H1 (cell line): ENCODE results near the gene HERC4. TPM values are rescaled to one million over a fixed set of nuclear protein-coding genes. Genes with fewer than 3 reads are reported as not detected.

Experiments
- CTCF ChIA-PET: fragments of 300-600 bp; sonication (Branson Sonifier 250); formaldehyde crosslinking; loops from one replicate; lab custom pipeline; 2021; ENCODE audit not compliant: partially characterized antibody; lab: Charles Lee
- POLR2A ChIA-PET: fragments of 300-600 bp; sonication (Branson Sonifier 250); formaldehyde crosslinking; loops from one replicate; lab custom pipeline; 2021; ENCODE audit warnings: inconsistent platforms; ENCODE audit not compliant: partially characterized antibody; lab: Charles Lee
- DNase-seq, 2 experiments: peaks; one replicate each; pipeline versions ENCODE4 v3.0.0 to v3.0.0-alpha.2; 2010 to 2022; ENCODE audit warnings: low spot score in 2 of 2, low read depth in 1 of 2, mixed read lengths in 1 of 2
- FAIRE-seq: peaks from 2 replicates; lab custom pipeline; 2011; peaks lifted over from hg19 to GRCh38; lab: Jason Lieb, UNC
- H2AFZ ChIP-seq: 2 replicates; pipeline ENCODE4 v1.8.1; 2012; ENCODE audit warnings: low read length, inconsistent platforms
- H2AK5ac ChIP-seq: 2 replicates; pipeline ENCODE4 v1.6.1; 2013; ENCODE audit warnings: low read depth, low read length
- H2BK120ac ChIP-seq: replicated peaks from 2 replicates; pipeline ENCODE3; 2013; ENCODE audit warnings: low read depth, low read length, inconsistent platforms
- H2BK12ac ChIP-seq: 2 replicates; pipeline ENCODE4 v1.6.1; 2013; ENCODE audit warnings: low read depth, low read length
- H2BK15ac ChIP-seq: 2 replicates; pipeline ENCODE4 v1.6.1; 2013; ENCODE audit warnings: low read length
- H2BK20ac ChIP-seq: 2 replicates; pipeline ENCODE4 v1.6.1; 2013; ENCODE audit warnings: low read length
- H2BK5ac ChIP-seq: 2 replicates; pipeline ENCODE4 v1.6.1; 2013; ENCODE audit warnings: low read depth, low read length
- H3K14ac ChIP-seq: 2 replicates; pipeline ENCODE4 v1.6.1; 2013; ENCODE audit warnings: inconsistent platforms; ENCODE audit not compliant: insufficient read length
- H3K18ac ChIP-seq: 2 replicates; pipeline ENCODE4 v1.6.1; 2013; ENCODE audit warnings: low read length; ENCODE audit errors: extremely low read depth
- H3K23ac ChIP-seq: 2 replicates; pipeline ENCODE4 v1.6.1; 2013; ENCODE audit warnings: inconsistent platforms; ENCODE audit not compliant: insufficient read length
- H3K23me2 ChIP-seq: 2 replicates; pipeline ENCODE4 v1.6.1; 2013; ENCODE audit warnings: low read depth, low read length
- H3K27ac ChIP-seq: 2 replicates; pipeline ENCODE4 v1.6.1; 2011; ENCODE audit warnings: low read depth, low read length, inconsistent platforms
- H3K27me3 ChIP-seq, 4 experiments: replicated peaks in 1 of 4; 1 replicate in 1 of 4; 2 replicates in 3 of 4; pipeline versions ENCODE4 v1.6.1 to v1.8.1; 2011 to 2013; ENCODE audit warnings: low read length in 3 of 4, mild to moderate bottlenecking in 3 of 4, inconsistent platforms in 2 of 4, mixed read lengths in 2 of 4, moderate library complexity in 1 of 4; ENCODE audit not compliant: control insufficient read depth in 3 of 4, insufficient read depth in 3 of 4; ENCODE audit errors: extremely low read depth in 1 of 4
- H3K36me3 ChIP-seq, 4 experiments: 2 replicates each; pipeline versions ENCODE4 v1.6.1 to v1.8.1; 2011 to 2013; ENCODE audit warnings: mild to moderate bottlenecking in 4 of 4, low read length in 3 of 4, moderate library complexity in 2 of 4, control low read depth in 1 of 4, inconsistent platforms in 1 of 4; ENCODE audit not compliant: insufficient read depth in 4 of 4, control insufficient read depth in 2 of 4
- H3K4ac ChIP-seq: replicated peaks from 2 replicates; pipeline ENCODE3; 2013; ENCODE audit warnings: low read length, low read depth, mixed read lengths, inconsistent platforms; ENCODE audit not compliant: insufficient read length
- H3K4me1 ChIP-seq, 4 experiments: replicated peaks in 1 of 4; 1 replicate in 1 of 4; 2 replicates in 3 of 4; pipeline versions ENCODE4 v1.6.1 to v1.8.1; 2011 to 2013; ENCODE audit warnings: low read length in 3 of 4, inconsistent platforms in 2 of 4, mixed read lengths in 1 of 4; ENCODE audit not compliant: insufficient read depth in 4 of 4, control insufficient read depth in 3 of 4
- H3K4me2 ChIP-seq, 2 experiments: 2 replicates each; pipeline versions ENCODE4 v1.6.1 to v1.8.1; 2011 to 2013; ENCODE audit warnings: low read depth in 2 of 2, low read length in 2 of 2, control low read depth in 1 of 2, inconsistent platforms in 1 of 2, mild to moderate bottlenecking in 1 of 2; ENCODE audit not compliant: insufficient read depth in 1 of 2
- H3K4me3 ChIP-seq, 4 experiments: fragments of 200-600, 300-600 bp in 1 of 4; sonication (generic), shearing (Covaris generic), sonication (Bioruptor Twin) in 1 of 4; 2 replicates each; pipeline versions ENCODE4 v1.5.1 to v1.8.1; 2011 to 2016; ENCODE audit warnings: low read length in 4 of 4, low read depth in 3 of 4, control low read depth in 2 of 4, inconsistent platforms in 2 of 4, mild to moderate bottlenecking in 2 of 4, mixed read lengths in 1 of 4, moderate library complexity in 1 of 4; ENCODE audit not compliant: insufficient read depth in 2 of 4; ENCODE audit errors: extremely low read depth in 1 of 4
- H3K56ac ChIP-seq: replicated peaks from 2 replicates; pipeline ENCODE3; 2013; ENCODE audit warnings: low read depth, mild to moderate bottlenecking, mixed read lengths, low read length, inconsistent platforms; ENCODE audit not compliant: insufficient read length
- H3K79me1 ChIP-seq: 2 replicates; pipeline ENCODE4 v1.6.1; 2013; ENCODE audit warnings: low read depth, low read length, control low read depth
- H3K79me2 ChIP-seq, 2 experiments: 2 replicates each; pipeline versions ENCODE4 v1.6.1 to v1.8.1; 2012 to 2013; ENCODE audit warnings: low read length in 2 of 2, mild to moderate bottlenecking in 2 of 2, inconsistent platforms in 1 of 2; ENCODE audit not compliant: insufficient read depth in 2 of 2, control insufficient read depth in 1 of 2
- H3K9ac ChIP-seq, 4 experiments: replicated peaks in 1 of 4; 1 replicate in 1 of 4; 2 replicates in 3 of 4; pipeline versions ENCODE4 v1.6.1 to v1.8.1; 2011 to 2013; ENCODE audit warnings: low read depth in 3 of 4, low read length in 3 of 4, control low read depth in 2 of 4, mild to moderate bottlenecking in 2 of 4, moderate library complexity in 2 of 4, inconsistent platforms in 1 of 4; ENCODE audit errors: extremely low read depth in 1 of 4
- H3K9me3 ChIP-seq, 2 experiments: 2 replicates each; pipeline versions ENCODE4 v1.6.1 to v1.8.1; 2012 to 2013; ENCODE audit warnings: mild to moderate bottlenecking in 2 of 2, moderate library complexity in 2 of 2, control low read depth in 1 of 2, inconsistent platforms in 1 of 2, low read depth in 1 of 2, low read length in 1 of 2, mixed read lengths in 1 of 2; ENCODE audit not compliant: insufficient read depth in 2 of 2
- H4K20me1 ChIP-seq, 2 experiments: replicated peaks in 1 of 2; 2 replicates each; pipeline versions ENCODE3 to v1.8.1; 2011 to 2013; ENCODE audit warnings: inconsistent platforms in 2 of 2, low read length in 2 of 2, mild to moderate bottlenecking in 1 of 2; ENCODE audit not compliant: insufficient read depth in 2 of 2, control insufficient read depth in 1 of 2
- H4K5ac ChIP-seq: 2 replicates; pipeline ENCODE4 v1.6.1; 2013; ENCODE audit warnings: low read length, low read depth, mixed read lengths, inconsistent platforms; ENCODE audit not compliant: insufficient read length
- H4K8ac ChIP-seq: 2 replicates; pipeline ENCODE4 v1.8.0; 2013; ENCODE audit warnings: mild to moderate bottlenecking, moderate library complexity, low read length, inconsistent platforms; ENCODE audit not compliant: insufficient read depth; ENCODE audit errors: extremely low read depth
- H4K91ac ChIP-seq: replicated peaks from 2 replicates; pipeline ENCODE3; 2013; ENCODE audit warnings: low read length, mixed read lengths, inconsistent platforms; ENCODE audit not compliant: insufficient read length
- CEBPB ChIP-seq: IDR thresholded peaks from 2 replicates; pipeline ENCODE4 v1.6.1; 2012; ENCODE audit warnings: low read depth, low read length
- GTF2F1 ChIP-seq: IDR thresholded peaks from 2 replicates; pipeline ENCODE4 v1.6.1; 2012; ENCODE audit warnings: low read depth, low read length, improper control_type of control experiment, borderline replicate concordance
- SP1 ChIP-seq: IDR thresholded peaks from 2 replicates; pipeline ENCODE4 v1.6.1; 2011; ENCODE audit warnings: low read depth, low read length
- TEAD4 ChIP-seq: IDR thresholded peaks from 2 replicates; pipeline ENCODE4 v1.6.1; 2012; ENCODE audit warnings: low read depth, low read length, inconsistent platforms, mixed read lengths
- USF2 ChIP-seq: IDR thresholded peaks from 2 replicates; pipeline ENCODE4 v1.6.1; 2011; ENCODE audit warnings: low read length, improper control_type of control experiment
- WGBS, 2 experiments: shearing (Covaris generic) in 1 of 2; methylation state at CpG; one replicate each; pipeline versions ENCODE4 v1.1.6 to v1.1.7; 2013 to 2015; ENCODE audit warnings: low lambda C conversion rate in 2 of 2, mixed read lengths in 2 of 2, inconsistent platforms in 1 of 2, low coverage in 1 of 2, missing lambda C conversion rate in 1 of 2; ENCODE audit not compliant: insufficient replicate concordance in 2 of 2, insufficient coverage in 1 of 2, insufficient read length in 1 of 2; ENCODE audit errors: extremely low coverage in 1 of 2, missing lambda C conversion rate in 1 of 2; 5-methylcytosine and 5-hydroxymethylcytosine counted together
- polyA plus RNA-seq, 7 experiments: library from polyadenylated mRNA; depleted of rRNA in 3 of 7; stranded (reverse) in 5 of 7; unstranded in 2 of 7; fragments of >200 nt in 5 of 7; fragments of 200-250 nt in 2 of 7; gene quantifications; 1 replicate in 5 of 7; 2 replicates in 1 of 7; 4 replicates in 1 of 7; pipeline versions ENCODE4 v1.2.1 to v1.2.3, GENCODE V29; 2011 to 2013; ENCODE audit warnings: missing spikeins in 2 of 7, mixed read lengths in 2 of 7
- total RNA-seq: library from RNA; stranded (reverse); fragmentation: NEBNext Ultra II Directional; extraction: Animal tissue kit (Norgen Biotek cat#: 25700); gene quantifications from 2 replicates; pipeline ENCODE4 v1.2.1, GENCODE V29; 2021

The HERC4 gene
- total and polyA plus RNA-seq, 2 of the 8 experiments (the other 6 are each of a cell fraction or from before 2014, with no cell fraction given), result 7.5 to 44.0 TPM

GRCh38 chr10:67976292-67977245 lies 98.5 kb downstream of the HERC4 start:
- Histone ChIP-seq H2AK5ac (no peak overlapping the region), H3K36me3 (peaks cover 2 to 25% (median 6%) of the 10 kb centered on the region in 4 experiments; a peak in 5 of 8 replicates), H3K4ac (peak overlapping the region; percentile 9), H3K79me2 (no peaks in the 10 kb centered on the region), H4K8ac (no peak overlapping the region), H4K5ac (peak overlapping the region; percentile 95), H3K56ac (no peak overlapping the region), H3K9ac (no peak overlapping the region), H2BK15ac (0 out of 2 replicates have a peak overlapping the region, but pooled peaks have one; percentile 6), H3K14ac (no peak overlapping the region), H3K4me2 (peak overlapping the region; percentile 33 to 47), H3K79me1 (no peaks in the 10 kb centered on the region; the same call in none of the 2 replicates), H3K18ac (peak overlapping the region; percentile 88; the same call in 1 of the 2 replicates), H2BK20ac (peak overlapping the region; percentile 11; the same call in 1 of the 2 replicates), H4K20me1 (no peaks in the 10 kb centered on the region), H3K9me3 (peaks cover 4 to 7% of the 10 kb centered on the region in 2 experiments; a peak in 1 of 4 replicates), H3K23ac (no peak overlapping the region), H3K4me3 (peak overlapping the region in 2 of 4 experiments; percentile 2 to 34; a peak in 2 of 8 replicates), H4K91ac (peak overlapping the region; percentile 28), H3K27ac (peak overlapping the region; percentile 29; the same call in 1 of the 2 replicates), H3K23me2 (no peaks in the 10 kb centered on the region), H2BK12ac (peak overlapping the region; percentile 89; the same call in 1 of the 2 replicates), H2AFZ (no peak overlapping the region), H3K27me3 (no peaks in the 10 kb centered on the region), H2BK120ac (no peak overlapping the region), H3K4me1 (peaks cover 9 to 11% (median 11%) of the 10 kb centered on the region in 4 experiments), H2BK5ac (peak overlapping the region; percentile 67)
- peak; percentile 60; the same call in 1 of the 2 replicates for TF ChIP-seq TEAD4
- peak; percentile 7; the same call in 1 of the 2 replicates for TF ChIP-seq SP1
- TF ChIP-seq USF2, result no peak
- TF ChIP-seq GTF2F1, result no peak
- TF ChIP-seq CEBPB, result 0 out of 2 replicates have a peak, but pooled peaks have one; percentile 29
- DNase-seq, result peak in 1 of 2 experiments; percentile 3
- POLR2A ChIA-PET, result interaction anchor here (1.2 to 1.6 kb wide), 4 partner anchors 9 to 355 kb away, joined by 3 to 5 read pairs (median 4); partner anchors contain the start of gene HNRNPH3
- 60% methylated on average over 3 of the region's 3 CpGs; no CpG with 5 or more reads in 1 of the 2 experiments for WGBS, 2 experiments
- CTCF ChIA-PET, result interaction anchor here (0.6 to 1.3 kb wide), 4 partner anchors 9 to 671 kb away, joined by 3 to 7 read pairs (median 4); no protein-coding TSS in a partner anchor
- peak; percentile 78 for FAIRE-seq
